ENCODE data around the gene ZC3H18.

The ZC3H18 gene

GRCh38 chr16:88558457-88559442 is 11.5 kb upstream of the ZC3H18 start:
- CTCF ChIA-PET: interaction anchor here (0.7 to 2.6 kb wide), 4 partner anchors 9 to 23 kb away, joined by 3 to 11 read pairs (median 4); partner anchors contain the start of gene ZC3H18
- DNase-seq (ENCODE audit: low read depth, low spot score): no peak
- POLR2A ChIA-PET: interaction anchor here (0.5 kb wide), 1 partner anchor 124 kb away, joined by 3 read pairs; no protein-coding TSS in a partner anchor
- TF ChIP-seq, protein P1, sequence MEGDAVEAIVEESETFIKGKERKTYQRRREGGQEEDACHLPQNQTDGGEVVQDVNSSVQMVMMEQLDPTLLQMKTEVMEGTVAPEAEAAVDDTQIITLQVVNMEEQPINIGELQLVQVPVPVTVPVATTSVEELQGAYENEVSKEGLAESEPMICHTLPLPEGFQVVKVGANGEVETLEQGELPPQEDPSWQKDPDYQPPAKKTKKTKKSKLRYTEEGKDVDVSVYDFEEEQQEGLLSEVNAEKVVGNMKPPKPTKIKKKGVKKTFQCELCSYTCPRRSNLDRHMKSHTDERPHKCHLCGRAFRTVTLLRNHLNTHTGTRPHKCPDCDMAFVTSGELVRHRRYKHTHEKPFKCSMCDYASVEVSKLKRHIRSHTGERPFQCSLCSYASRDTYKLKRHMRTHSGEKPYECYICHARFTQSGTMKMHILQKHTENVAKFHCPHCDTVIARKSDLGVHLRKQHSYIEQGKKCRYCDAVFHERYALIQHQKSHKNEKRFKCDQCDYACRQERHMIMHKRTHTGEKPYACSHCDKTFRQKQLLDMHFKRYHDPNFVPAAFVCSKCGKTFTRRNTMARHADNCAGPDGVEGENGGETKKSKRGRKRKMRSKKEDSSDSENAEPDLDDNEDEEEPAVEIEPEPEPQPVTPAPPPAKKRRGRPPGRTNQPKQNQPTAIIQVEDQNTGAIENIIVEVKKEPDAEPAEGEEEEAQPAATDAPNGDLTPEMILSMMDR (IDR thresholded peaks at IDR 0.05; ENCODE audit: insufficient read depth, low read length, missing control alignments): peak; percentile 43
- no peak overlapping the region for H3K4me3 ChIP-seq (ENCODE audit: low read depth, low read length)

- TF ChIP-seq, protein P1 (IDR thresholded peaks at IDR 0.05; ENCODE audit: insufficient read depth, low read length, missing control alignments): no peak
- no peak overlapping the region for H3K4me3 ChIP-seq (ENCODE audit: low read depth, low read length)
- ChIA-PET CTCF (interaction anchor here (0.6 to 3.2 kb wide), 15 partner anchors 8 to 782 kb away, joined by 3 to 20 read pairs (median 5); partner anchors contain the start of gene ZC3H18), POLR2A (interaction anchor here (0.6 kb wide), 1 partner anchor 17 kb away, joined by 3 read pairs; no protein-coding TSS in a partner anchor)
- DNase-seq (ENCODE audit: low read depth, low spot score): no peak
These were observed 9.3 kb upstream of the ZC3H18 start for GRCh38 chr16:88560714-88561484.

- H3K4me3 ChIP-seq (ENCODE audit: low read depth, low read length): peak overlapping the region; percentile 45
- DNase-seq (ENCODE audit: low read depth, low spot score): no peak
- TF ChIP-seq, protein P1 (IDR thresholded peaks at IDR 0.05; ENCODE audit: insufficient read depth, low read length, missing control alignments): peak; percentile 80
- ChIA-PET CTCF (interaction anchor here (0.9 to 3.2 kb wide), 11 partner anchors 9 to 783 kb away, joined by 3 to 20 read pairs (median 7); partner anchors contain the start of gene ZC3H18), POLR2A (no interaction called here)
These were observed 8.5 kb upstream of the ZC3H18 start for GRCh38 chr16:88561485-88562359.

GRCh38 chr16:88566158-88566557 is 4.0 kb upstream of the ZC3H18 start:
- ChIA-PET CTCF (interaction anchor here (1.0 to 2.2 kb wide), 3 partner anchors 11 to 543 kb away, joined by 3 to 6 read pairs (median 3); no protein-coding TSS in a partner anchor), POLR2A (no interaction called here)
- no peak overlapping the region for H3K4me3 ChIP-seq (ENCODE audit: low read depth, low read length)
- TF ChIP-seq, protein P1 (IDR thresholded peaks at IDR 0.05; ENCODE audit: insufficient read depth, low read length, missing control alignments): no peak
- no peak for DNase-seq (ENCODE audit: low read depth, low spot score)

DNA sequence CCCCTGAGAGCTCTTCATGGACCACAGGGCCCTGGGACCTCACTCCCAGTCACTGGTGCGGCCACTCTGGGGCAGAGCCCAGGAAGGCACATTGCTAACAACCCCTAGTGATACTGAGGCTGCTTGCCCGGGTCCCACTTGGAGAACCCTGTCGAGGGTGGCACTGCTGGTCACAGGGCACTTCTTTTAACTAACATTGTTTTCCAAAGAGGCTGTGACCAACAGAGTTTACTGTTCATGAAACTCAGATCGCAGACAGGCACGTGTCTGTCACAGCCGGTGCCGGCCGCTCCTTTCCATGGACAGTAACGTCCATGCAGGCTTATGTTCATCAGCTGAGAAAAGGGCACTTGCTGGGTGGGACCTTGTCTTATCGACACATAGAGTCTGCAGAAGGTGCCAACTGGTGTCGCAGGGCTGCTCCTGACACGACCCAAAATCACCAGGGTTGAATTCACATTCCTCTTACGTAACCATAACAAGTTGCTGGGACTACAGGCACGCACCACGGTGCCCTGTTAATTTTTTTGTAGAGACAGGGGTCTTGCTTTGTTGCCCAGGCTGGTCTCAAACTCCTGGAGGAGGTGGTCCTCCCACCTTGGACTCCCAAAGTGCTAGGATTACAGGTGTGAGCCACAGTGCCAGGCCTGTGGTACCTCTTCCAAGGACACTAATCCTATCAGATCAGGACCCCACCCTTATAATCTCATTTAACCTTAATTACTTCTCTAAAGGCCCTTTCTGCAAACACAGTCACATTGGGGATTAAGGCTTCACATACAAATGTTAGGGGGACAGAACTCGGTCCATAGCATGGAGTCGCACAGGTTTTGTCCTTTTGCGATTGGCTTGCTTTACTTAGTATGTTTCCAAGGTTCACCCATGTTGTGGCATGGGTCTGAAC is 1.2 kb upstream of the ZC3H18 start:
- H3K4me3 ChIP-seq (ENCODE audit: low read depth, low read length): peak overlapping the region; percentile 72
- POLR2A ChIA-PET: no interaction called here
- no peak for DNase-seq (ENCODE audit: low read depth, low spot score)
- TF ChIP-seq, protein P1 (IDR thresholded peaks at IDR 0.05; ENCODE audit: insufficient read depth, low read length, missing control alignments): no peak
- CTCF ChIA-PET: interaction anchor here (2.1 kb wide), 1 partner anchor 10 kb away, joined by 11 read pairs; no protein-coding TSS in a partner anchor

Measured in AG04449 (cell line).